Measurements from ENCODE around the gene VPS33A. TPM values are rescaled to one million over a fixed set of nuclear protein-coding genes. Genes with fewer than 3 reads are reported as not detected.

VPS33A gene
- total RNA-seq, 1 experiment from 2014 or later, result 16.5 TPM

DNA sequence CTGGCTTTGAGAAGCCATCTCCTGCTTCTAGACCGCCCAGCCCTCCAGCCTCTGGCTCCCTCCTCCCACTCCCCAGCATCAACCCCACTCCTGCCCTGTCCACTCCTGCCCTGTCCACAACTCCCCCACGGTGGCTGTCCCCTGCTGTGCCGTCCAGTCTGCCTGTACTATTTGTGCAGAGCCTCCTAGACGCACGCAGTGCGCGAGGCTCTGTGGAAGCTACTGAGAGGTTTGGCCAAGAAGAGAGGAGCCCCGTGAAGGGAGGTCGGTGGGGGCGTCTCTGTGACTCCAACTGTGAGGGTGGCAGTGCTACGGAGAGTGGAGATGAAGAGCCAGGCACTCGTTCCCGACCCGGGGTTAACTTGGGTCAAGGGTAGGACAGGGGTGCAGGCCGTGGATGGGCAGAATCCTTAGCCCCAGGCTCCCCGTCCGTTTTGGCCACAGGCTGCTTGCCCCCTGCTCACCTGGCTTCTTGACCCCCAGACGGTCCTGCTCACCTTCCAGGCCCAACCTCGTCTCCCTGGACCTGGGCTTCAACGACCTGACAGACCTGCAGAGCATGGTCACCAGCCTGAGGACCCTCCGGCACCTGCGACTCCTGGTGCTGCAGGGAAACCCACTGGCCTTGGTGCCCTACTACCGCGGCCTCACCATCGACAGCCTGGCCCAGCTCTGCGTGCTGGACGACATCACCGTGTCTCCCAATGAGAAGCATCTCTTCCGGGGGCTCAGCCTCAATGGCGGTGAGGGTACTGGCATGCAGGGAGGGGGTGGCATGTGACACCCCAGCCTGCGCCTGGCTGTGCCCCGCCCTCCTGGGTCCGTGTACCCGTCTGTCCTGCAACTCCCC is 76.4 kb downstream of the VPS33A start:
- Mint-ChIP-seq H3K27me3 (ENCODE audit: insufficient read depth, unreplicated experiment) (no peaks in the 10 kb centered on the region), H3K36me3 (ENCODE audit: insufficient read depth, unreplicated experiment) (peaks cover 7% of the 10 kb centered on the region), H3K4me3 (ENCODE audit: unreplicated experiment) (no peak overlapping the region), H3K9me3 (ENCODE audit: unreplicated experiment) (no peaks in the 10 kb centered on the region), H3K4me1 (ENCODE audit: insufficient read depth, unreplicated experiment) (no peaks in the 10 kb centered on the region), H3K27ac (ENCODE audit: low read depth, unreplicated experiment) (no peak overlapping the region)
- CTCF ChIA-PET, result interaction anchor here (0.6 to 2.6 kb wide), 12 partner anchors 7 to 321 kb away, joined by 3 to 16 read pairs (median 4); partner anchors contain the start of genes B3GNT4 and LRRC43
- POLR2A ChIA-PET, result interaction anchor here (0.6 kb wide), 1 partner anchor 21 kb away, joined by 3 read pairs; no protein-coding TSS in a partner anchor
- BruUV-seq (replicated peaks), result no TSS peak
- TF ChIP-seq, protein P1, sequence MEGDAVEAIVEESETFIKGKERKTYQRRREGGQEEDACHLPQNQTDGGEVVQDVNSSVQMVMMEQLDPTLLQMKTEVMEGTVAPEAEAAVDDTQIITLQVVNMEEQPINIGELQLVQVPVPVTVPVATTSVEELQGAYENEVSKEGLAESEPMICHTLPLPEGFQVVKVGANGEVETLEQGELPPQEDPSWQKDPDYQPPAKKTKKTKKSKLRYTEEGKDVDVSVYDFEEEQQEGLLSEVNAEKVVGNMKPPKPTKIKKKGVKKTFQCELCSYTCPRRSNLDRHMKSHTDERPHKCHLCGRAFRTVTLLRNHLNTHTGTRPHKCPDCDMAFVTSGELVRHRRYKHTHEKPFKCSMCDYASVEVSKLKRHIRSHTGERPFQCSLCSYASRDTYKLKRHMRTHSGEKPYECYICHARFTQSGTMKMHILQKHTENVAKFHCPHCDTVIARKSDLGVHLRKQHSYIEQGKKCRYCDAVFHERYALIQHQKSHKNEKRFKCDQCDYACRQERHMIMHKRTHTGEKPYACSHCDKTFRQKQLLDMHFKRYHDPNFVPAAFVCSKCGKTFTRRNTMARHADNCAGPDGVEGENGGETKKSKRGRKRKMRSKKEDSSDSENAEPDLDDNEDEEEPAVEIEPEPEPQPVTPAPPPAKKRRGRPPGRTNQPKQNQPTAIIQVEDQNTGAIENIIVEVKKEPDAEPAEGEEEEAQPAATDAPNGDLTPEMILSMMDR (IDR thresholded peaks at IDR 0.05; ENCODE audit: unreplicated experiment), result no peak
- DNase-seq (ENCODE audit: unreplicated experiment), result no peak
- intact Hi-C loops (cut with micrococcal nuclease), result loop anchor here (10.0 kb wide), 1 partner anchor 395 kb away; the partner anchor contains the start of gene RHOF

- BruUV-seq (replicated peaks), result no TSS peak
- Mint-ChIP-seq H3K4me3 (ENCODE audit: unreplicated experiment) (no peak overlapping the region), H3K36me3 (ENCODE audit: insufficient read depth, unreplicated experiment) (peaks cover 7% of the 10 kb centered on the region), H3K27me3 (ENCODE audit: insufficient read depth, unreplicated experiment) (no peaks in the 10 kb centered on the region), H3K4me1 (ENCODE audit: insufficient read depth, unreplicated experiment) (no peaks in the 10 kb centered on the region), H3K9me3 (ENCODE audit: unreplicated experiment) (no peaks in the 10 kb centered on the region), H3K27ac (ENCODE audit: low read depth, unreplicated experiment) (no peak overlapping the region)
- no peak for DNase-seq (ENCODE audit: unreplicated experiment)
- intact Hi-C loops (cut with micrococcal nuclease), result no loop called here
- ChIA-PET POLR2A (interaction anchor here (0.6 kb wide), 1 partner anchor 196 kb away, joined by 3 read pairs; no protein-coding TSS in a partner anchor), CTCF (no interaction called here)
- TF ChIP-seq, protein P1 (IDR thresholded peaks at IDR 0.05; ENCODE audit: unreplicated experiment), result no peak
These were observed 78.8 kb downstream of the VPS33A start for GRCh38 chr12:122187466-122187865.

DNA sequence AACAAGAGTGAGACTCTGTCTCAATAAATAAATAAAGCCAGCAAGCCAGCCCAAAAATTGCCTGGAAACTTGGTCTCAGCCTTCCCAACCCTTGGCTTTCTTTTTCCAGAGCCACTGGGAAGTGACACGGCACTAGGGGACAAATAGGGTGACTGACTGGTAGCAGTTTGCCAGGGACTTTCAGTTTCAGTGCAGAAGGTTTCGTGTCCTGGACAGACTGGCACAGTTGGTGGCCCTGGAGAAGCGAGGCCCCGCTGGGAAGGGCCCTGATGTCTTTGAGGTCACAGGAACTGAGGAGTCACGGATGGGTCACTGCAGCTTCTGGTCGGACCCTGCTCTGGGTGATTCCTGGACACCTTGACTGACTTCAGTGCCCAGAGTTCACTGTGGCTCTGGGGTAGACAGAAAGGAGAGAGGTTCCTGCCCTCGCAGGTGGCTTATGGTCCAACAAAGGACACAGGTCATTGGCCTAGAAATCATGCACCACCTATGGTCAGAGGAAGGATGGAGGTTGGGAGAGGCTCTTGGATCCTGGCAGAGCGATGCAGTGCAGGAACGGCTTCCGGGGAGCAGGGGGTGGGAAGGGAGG is 80.7 kb downstream of the VPS33A start:
- no peak overlapping the region for H3K4me3 Mint-ChIP-seq (ENCODE audit: unreplicated experiment)
- H3K27me3 Mint-ChIP-seq (ENCODE audit: insufficient read depth, unreplicated experiment), result no peaks in the 10 kb centered on the region
- H3K27ac Mint-ChIP-seq (ENCODE audit: low read depth, unreplicated experiment), result no peak overlapping the region
- peaks cover under 1% of the 10 kb centered on the region for H3K36me3 Mint-ChIP-seq (ENCODE audit: insufficient read depth, unreplicated experiment)
- CTCF ChIA-PET, result no interaction called here
- peaks cover 3% of the 10 kb centered on the region for H3K4me1 Mint-ChIP-seq (ENCODE audit: insufficient read depth, unreplicated experiment)
- TF ChIP-seq, protein P1 (IDR thresholded peaks at IDR 0.05; ENCODE audit: unreplicated experiment), result no peak
- no TSS peak for BruUV-seq (replicated peaks)
- POLR2A ChIA-PET, result no interaction called here
- DNase-seq (ENCODE audit: unreplicated experiment), result no peak
- no peaks in the 10 kb centered on the region for H3K9me3 Mint-ChIP-seq (ENCODE audit: unreplicated experiment)
- intact Hi-C loops (cut with micrococcal nuclease), result no loop called here

DNA sequence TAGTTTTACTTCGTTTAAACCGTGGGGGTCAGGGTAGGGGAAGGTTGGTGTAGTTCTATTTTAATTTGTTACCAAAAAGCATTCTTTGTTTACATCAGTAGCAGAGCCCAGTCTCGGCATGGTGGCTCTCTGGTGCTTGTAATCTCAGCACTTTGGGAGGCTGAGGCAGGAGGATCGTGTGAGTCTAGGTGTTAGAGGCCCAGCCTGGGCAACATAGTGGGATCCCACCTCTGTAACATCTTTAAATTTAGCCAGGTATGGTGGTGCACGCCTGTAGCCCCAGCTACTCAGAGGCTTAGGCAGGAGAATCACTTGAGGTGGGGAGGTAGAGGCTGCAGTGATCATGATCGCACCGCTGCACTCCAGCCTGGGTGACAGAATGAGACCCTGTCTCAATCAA is 81.2 kb downstream of the VPS33A start:
- peaks cover 8% of the 10 kb centered on the region for H3K4me1 Mint-ChIP-seq (ENCODE audit: insufficient read depth, unreplicated experiment)
- TF ChIP-seq, protein P1 (IDR thresholded peaks at IDR 0.05; ENCODE audit: unreplicated experiment), result no peak
- no peak overlapping the region for H3K4me3 Mint-ChIP-seq (ENCODE audit: unreplicated experiment)
- no peak for DNase-seq (ENCODE audit: unreplicated experiment)
- H3K9me3 Mint-ChIP-seq (ENCODE audit: unreplicated experiment), result no peaks in the 10 kb centered on the region
- H3K27me3 Mint-ChIP-seq (ENCODE audit: insufficient read depth, unreplicated experiment), result no peaks in the 10 kb centered on the region
- POLR2A ChIA-PET, result no interaction called here
- no peaks in the 10 kb centered on the region for H3K36me3 Mint-ChIP-seq (ENCODE audit: insufficient read depth, unreplicated experiment)
- intact Hi-C loops (cut with micrococcal nuclease), result no loop called here
- BruUV-seq (replicated peaks), result no TSS peak
- H3K27ac Mint-ChIP-seq (ENCODE audit: low read depth, unreplicated experiment), result no peak overlapping the region
- CTCF ChIA-PET, result no interaction called here

Measured in MCF 10A (cell line).